T-helper 9 cell (primary cell): ENCODE data around the gene RBM48.

Experiments used
- DNase-seq: peaks from one replicate; pipeline ENCODE4 v3.0.0-alpha.2; 2020

RBM48 gene

GRCh38 chr7:92546856-92547497 lies 18.4 kb downstream of the RBM48 start:
- no peak for DNase-seq

DNA sequence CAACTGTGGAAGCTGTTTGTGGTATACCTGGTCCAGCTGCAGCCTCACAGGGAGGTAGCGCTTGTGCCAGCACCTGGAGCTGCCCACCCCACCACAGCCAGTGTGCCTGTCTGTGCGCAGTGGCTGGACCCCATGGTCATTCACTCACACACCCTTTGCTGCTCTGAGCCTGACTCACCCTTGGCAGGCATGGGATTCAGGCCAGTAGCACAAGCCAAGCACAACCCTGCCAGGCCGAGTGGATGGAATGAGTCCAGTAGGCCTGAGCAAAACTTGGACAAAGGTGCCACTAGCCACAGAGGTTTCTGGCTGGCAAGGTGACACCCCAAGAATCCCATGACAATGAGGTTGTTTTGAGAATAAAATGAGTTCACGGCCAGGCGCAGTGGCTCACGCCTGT lies 19.0 kb downstream of the RBM48 start:
- DNase-seq: no peak

GRCh38 chr7:92550194-92550593 lies 21.6 kb downstream of the RBM48 start:
- no peak for DNase-seq

- DNase-seq: no peak
These were observed 28.7 kb downstream of the RBM48 start for GRCh38 chr7:92557249-92557648.

DNA sequence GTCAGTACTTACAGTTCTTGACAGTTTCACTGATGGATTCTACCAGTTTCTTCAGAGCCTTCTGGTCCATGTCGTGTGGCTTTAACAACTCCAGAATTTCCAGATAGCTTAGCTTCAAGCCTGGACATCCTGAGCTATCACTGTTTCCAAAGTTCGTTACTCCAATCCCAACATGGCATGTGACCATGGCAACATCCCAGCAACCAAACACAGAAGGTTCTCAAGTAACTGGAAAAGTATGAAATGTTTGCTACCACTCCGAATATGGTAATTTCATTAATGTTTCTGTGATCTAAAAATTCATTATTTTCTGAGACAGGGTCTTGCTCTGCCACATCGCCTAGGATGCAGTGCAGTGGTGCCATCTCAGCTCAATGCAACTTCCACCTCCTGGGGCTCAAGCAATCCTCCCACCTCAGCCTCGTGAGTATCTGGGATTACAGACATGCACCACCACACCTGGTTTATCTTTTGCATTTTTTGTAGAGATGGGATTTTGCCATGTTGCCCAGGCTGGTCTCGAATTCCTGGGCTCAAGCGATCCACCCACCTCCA lies 29.3 kb downstream of the RBM48 start:
- DNase-seq: no peak

DNA sequence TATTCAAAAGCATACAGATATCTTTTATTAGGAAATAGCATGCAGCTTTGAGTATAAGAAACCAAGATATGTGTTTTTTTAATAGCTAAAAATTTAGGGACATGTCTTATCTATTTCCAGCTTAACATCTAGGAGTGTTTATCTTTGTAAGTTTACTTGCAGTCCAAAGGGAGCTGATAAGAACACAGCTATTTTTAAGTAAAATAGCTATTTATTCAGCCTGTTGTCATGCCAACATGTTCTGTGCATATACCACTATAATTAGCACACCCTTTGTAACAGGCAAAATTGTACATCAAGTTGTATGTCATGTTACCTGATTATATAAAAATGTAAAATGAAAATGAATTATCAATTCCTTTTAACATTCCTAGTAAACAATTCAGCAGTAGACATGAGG lies 32.0 kb downstream of the RBM48 start:
- no peak for DNase-seq

GRCh38 chr7:92563345-92563744 lies 34.8 kb downstream of the RBM48 start:
- no peak for DNase-seq

DNA sequence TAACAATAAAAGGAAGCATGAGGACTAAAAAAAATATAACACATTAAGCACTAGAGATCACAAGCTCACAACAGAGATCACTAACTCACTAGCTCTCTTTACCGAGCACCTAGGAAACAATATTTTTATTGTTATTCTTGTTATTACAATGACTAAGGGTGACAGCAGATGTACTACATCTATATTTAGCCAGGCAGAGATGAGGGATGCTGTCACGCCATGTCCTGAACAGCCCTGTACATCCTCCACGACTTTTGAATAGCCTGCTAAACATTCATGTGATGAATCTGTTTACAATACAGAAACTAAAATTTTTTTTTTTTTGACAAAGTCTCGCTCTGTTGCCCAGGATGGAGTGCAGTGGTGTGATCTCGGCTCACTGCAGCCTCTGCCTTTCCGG lies 38.9 kb downstream of the RBM48 start:
- DNase-seq: no peak

GRCh38 chr7:92569137-92569536 lies 40.5 kb downstream of the RBM48 start:
- no peak for DNase-seq

GRCh38 chr7:92576296-92576695 lies 47.7 kb downstream of the RBM48 start:
- DNase-seq: no peak

GRCh38 chr7:92582948-92583347 lies 54.4 kb downstream of the RBM48 start:
- no peak for DNase-seq

DNA sequence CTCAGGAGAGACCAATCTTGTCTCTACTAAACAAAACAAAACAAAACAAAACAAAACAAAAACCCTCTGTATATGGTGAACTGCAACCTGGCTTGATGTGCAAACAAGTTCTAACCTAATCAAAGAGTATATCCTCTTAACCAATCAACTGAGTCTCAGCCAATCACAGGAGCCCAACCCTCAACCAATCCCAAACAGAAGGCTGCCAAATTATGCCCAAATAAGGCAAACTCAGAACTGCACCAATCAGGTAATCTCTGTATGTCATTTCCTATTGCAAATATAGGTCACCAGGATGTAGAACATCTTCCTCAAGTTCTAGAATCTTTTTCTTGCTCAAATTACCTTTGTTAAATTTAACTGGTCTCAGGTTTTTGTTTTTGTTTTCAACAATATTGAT lies 56.4 kb downstream of the RBM48 start:
- no peak for DNase-seq

DNA sequence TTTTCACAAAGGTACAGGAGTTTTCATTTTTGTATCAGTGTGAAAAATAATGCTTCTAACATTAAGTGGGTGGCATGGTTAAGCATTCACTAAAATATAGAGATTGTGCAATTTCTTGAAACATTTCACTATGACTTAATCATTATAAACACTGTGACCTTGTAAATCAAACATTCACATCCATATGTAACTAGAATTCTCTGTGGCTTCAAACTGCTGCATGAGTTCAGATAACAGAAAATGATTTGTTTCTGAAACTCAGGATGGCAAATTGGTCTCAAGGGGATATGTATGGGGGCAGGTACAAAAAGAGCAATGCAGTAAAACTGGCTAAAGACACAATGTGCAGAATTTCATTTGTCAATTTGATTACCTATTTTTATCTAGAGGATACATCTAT lies 57.8 kb downstream of the RBM48 start:
- no peak for DNase-seq

- DNase-seq: no peak
These were observed 58.2 kb downstream of the RBM48 start for GRCh38 chr7:92586841-92587240.
